ENCODE results near the gene OR5T2. TPM values are rescaled to one million over a fixed set of nuclear protein-coding genes. Genes with fewer than 3 reads are reported as not detected.
"Not testable (repeated sequence)": the region's sequence is repeated elsewhere in the genome, so short reads cannot be mapped to it uniquely, and the experiment has no call there.

The OR5T2 gene
- not detected for total RNA-seq
- polyA plus RNA-seq = not detected
- long read RNA-seq, donor 1 = 0 reads
- long read RNA-seq, donor 2 = 0 reads

- Histone ChIP-seq H3K4me3 (no peak within 1 kb of the TSS), H3K36me3 (ENCODE audit: insufficient read depth in 1 of 2, low read depth in 1 of 2) (no peaks in the 10 kb centered on the region), H3K4me1 (no peaks in the 10 kb centered on the region), H3K27ac (no peak within 1 kb of the TSS), H3K9me3 (no peaks in the 10 kb centered on the region), H3K27me3 (ENCODE audit: insufficient read depth in 3 of 3, low read length in 2 of 3) (no peaks in the 10 kb centered on the region)
- ATAC-seq (no peak), DNase-seq (no peak)
- WGBS, 3 donors = 31 to 51% (median 42%) methylated on average over 1 of the region's 1 CpG
- intact Hi-C loops (cut with DNase I) = no loop called here
- TF ChIP-seq, protein P1, sequence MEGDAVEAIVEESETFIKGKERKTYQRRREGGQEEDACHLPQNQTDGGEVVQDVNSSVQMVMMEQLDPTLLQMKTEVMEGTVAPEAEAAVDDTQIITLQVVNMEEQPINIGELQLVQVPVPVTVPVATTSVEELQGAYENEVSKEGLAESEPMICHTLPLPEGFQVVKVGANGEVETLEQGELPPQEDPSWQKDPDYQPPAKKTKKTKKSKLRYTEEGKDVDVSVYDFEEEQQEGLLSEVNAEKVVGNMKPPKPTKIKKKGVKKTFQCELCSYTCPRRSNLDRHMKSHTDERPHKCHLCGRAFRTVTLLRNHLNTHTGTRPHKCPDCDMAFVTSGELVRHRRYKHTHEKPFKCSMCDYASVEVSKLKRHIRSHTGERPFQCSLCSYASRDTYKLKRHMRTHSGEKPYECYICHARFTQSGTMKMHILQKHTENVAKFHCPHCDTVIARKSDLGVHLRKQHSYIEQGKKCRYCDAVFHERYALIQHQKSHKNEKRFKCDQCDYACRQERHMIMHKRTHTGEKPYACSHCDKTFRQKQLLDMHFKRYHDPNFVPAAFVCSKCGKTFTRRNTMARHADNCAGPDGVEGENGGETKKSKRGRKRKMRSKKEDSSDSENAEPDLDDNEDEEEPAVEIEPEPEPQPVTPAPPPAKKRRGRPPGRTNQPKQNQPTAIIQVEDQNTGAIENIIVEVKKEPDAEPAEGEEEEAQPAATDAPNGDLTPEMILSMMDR (IDR thresholded peaks at IDR 0.05) = no peak
These were observed at the start of gene OR5T2 for GRCh38 chr11:56234155-56234554. OR5T2 (minus strand) TSS chr11:56234255; CDS start chr11:56233062, 1,193 bp downstream.

- no peak within 1 kb of the TSS for H3K4me3 ChIP-seq
- no peaks in the 10 kb centered on the region for H3K27me3 ChIP-seq (ENCODE audit: insufficient read depth in 3 of 3, low read length in 2 of 3)
- no peak for ATAC-seq
These were observed 39.8 kb upstream of the OR5T2 start, which contains the start of gene OR5T1 for GRCh38 chr11:56273854-56274253. OR5T1 (plus strand) TSS chr11:56274154; CDS start chr11:56275639, 1,485 bp downstream.

GRCh38 chr11:56271092-56271491 is 37.0 kb upstream of the OR5T2 start:
- H3K27ac ChIP-seq = no peak overlapping the region
- no peaks in the 10 kb centered on the region for H3K4me1 ChIP-seq
- 62 to 65% (median 63%) methylated on average over 3 of the region's 3 CpGs for WGBS, 3 donors
- TF ChIP-seq, protein P1 (IDR thresholded peaks at IDR 0.05) = no peak
- no peak for ATAC-seq
- DNase-seq = no peak
- intact Hi-C loops (cut with DNase I) = no loop called here
- peaks cover 6% of the 10 kb centered on the region for H3K9me3 ChIP-seq
- no peaks in the 10 kb centered on the region for H3K36me3 ChIP-seq (ENCODE audit: insufficient read depth in 1 of 2, low read depth in 1 of 2)
- H3K4me3 ChIP-seq = no peak overlapping the region
- no peaks in the 10 kb centered on the region for H3K27me3 ChIP-seq (ENCODE audit: insufficient read depth in 3 of 3, low read length in 2 of 3)

More at GRCh38 chr11:56273854-56274253, 39.8 kb upstream of the OR5T2 start, which contains the start of gene OR5T1:
- H3K27ac ChIP-seq = no peak within 1 kb of the TSS
- no peaks in the 10 kb centered on the region for H3K4me1 ChIP-seq
- no peaks in the 10 kb centered on the region for H3K36me3 ChIP-seq (ENCODE audit: insufficient read depth in 1 of 2, low read depth in 1 of 2)
- intact Hi-C loops (cut with DNase I) = no loop called here
- TF ChIP-seq, protein P1 (IDR thresholded peaks at IDR 0.05) = no peak
- DNase-seq = no peak
- peaks cover 6% of the 10 kb centered on the region for H3K9me3 ChIP-seq

- H3K36me3 ChIP-seq (ENCODE audit: insufficient read depth in 1 of 2, low read depth in 1 of 2) = no peaks in the 10 kb centered on the region
- no peak within 1 kb of the TSS for H3K27ac ChIP-seq
- intact Hi-C loops (cut with DNase I) = no loop called here
- no peak within 1 kb of the TSS for H3K4me3 ChIP-seq
- no peaks in the 10 kb centered on the region for H3K4me1 ChIP-seq
- no peaks in the 10 kb centered on the region for H3K9me3 ChIP-seq
- no peak for ATAC-seq
- H3K27me3 ChIP-seq (ENCODE audit: insufficient read depth in 3 of 3, low read length in 2 of 3) = no peaks in the 10 kb centered on the region
- no peak for DNase-seq
- TF ChIP-seq, protein P1 (IDR thresholded peaks at IDR 0.05) = no peak
These were observed 17.9 kb upstream of the OR5T2 start, which contains the start of gene OR5T3 for GRCh38 chr11:56251954-56252353. OR5T3 (plus strand) TSS chr11:56252254; CDS start chr11:56252254, 0 bp downstream.

DNA sequence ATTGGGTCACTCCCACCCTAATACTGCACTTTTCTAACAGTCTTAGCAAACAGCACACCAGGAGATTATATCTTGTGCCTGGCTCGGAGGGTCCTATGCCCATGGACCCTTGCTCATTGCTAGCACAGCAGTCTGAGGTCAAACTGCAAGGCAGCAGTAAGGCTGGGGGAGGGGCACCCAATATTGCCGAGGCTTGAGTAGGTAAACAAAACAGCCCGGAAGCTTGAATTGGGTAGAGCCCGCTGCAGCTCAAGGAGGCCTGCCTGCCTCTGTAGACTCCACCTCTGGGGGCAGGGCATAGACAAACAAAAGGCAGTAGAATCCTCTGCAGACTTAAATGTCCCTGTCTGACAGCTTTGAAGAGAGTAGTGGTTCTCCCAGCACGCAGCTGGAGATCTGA is 14.3 kb downstream of the OR5T2 start:
- DNase-seq; H3K36me3 ChIP-seq (ENCODE audit: insufficient read depth in 1 of 2, low read depth in 1 of 2); H3K27ac ChIP-seq; H3K4me1 ChIP-seq; H3K4me3 ChIP-seq; ATAC-seq; H3K27me3 ChIP-seq (ENCODE audit: insufficient read depth in 3 of 3, low read length in 2 of 3); H3K9me3 ChIP-seq; intact Hi-C loops (cut with DNase I): not testable (repeated sequence)
- 81 to 83% (median 82%) methylated on average over 5 of the region's 5 CpGs for WGBS, 3 donors
